IMR-90 (cell line): ENCODE data around the gene ATP9B. TPM values are rescaled to one million over a fixed set of nuclear protein-coding genes. Genes with fewer than 3 reads are reported as not detected.

Experiments used
- ATAC-seq: fragments of 200-7000 bp; cut with Tn5 transposase; 2 replicates; pipeline ENCODE4 v1.9.1; 2020; ENCODE audit warnings: low read depth, mild to moderate bottlenecking, moderate library complexity
- BruUV-seq: library from RNA; stranded (reverse); fragments of 400-500 nt; replicated peaks from 2 replicates; lab custom pipeline; 2021; lab: Mats Ljungman, UMichigan
- CTCF ChIA-PET: fragments of 300-600 bp; formaldehyde crosslinking; extraction: SDS; loops from one replicate; lab custom pipeline; 2021; ENCODE audit warnings: antibody characterized with exemption; lab: Yijun Ruan, JAX
- POLR2A ChIA-PET: fragments of 300-600 bp; sonication (Branson Sonifier 250); formaldehyde crosslinking; loops from one replicate; lab custom pipeline; 2022; ENCODE audit warnings: antibody characterized with exemption; ENCODE audit not compliant: unreplicated experiment; lab: Charles Lee
- DNase-seq: peaks from one replicate; pipeline ENCODE4 v3.0.0; 2013
- H2AFZ ChIP-seq: replicated peaks from 2 replicates; pipeline ENCODE3; 2013; ENCODE audit warnings: low read length, mild to moderate bottlenecking; ENCODE audit not compliant: poor library complexity
- H2AK5ac ChIP-seq: 2 replicates; pipeline ENCODE4 v1.6.1; 2013; ENCODE audit warnings: low read depth, low read length, inconsistent platforms
- H2AK9ac ChIP-seq: replicated peaks from 2 replicates; pipeline ENCODE3; 2013; ENCODE audit warnings: mild to moderate bottlenecking, low read depth, low read length, moderate library complexity; ENCODE audit not compliant: poor library complexity
- H2BK120ac ChIP-seq: 2 replicates; pipeline ENCODE4 v1.6.1; 2013; ENCODE audit warnings: low read depth, low read length, inconsistent platforms
- H2BK15ac ChIP-seq: 3 replicates; pipeline ENCODE4 v1.6.1; 2013; ENCODE audit warnings: low read depth, low read length, inconsistent platforms
- H2BK20ac ChIP-seq: 2 replicates; pipeline ENCODE4 v1.6.1; 2013; ENCODE audit warnings: low read depth, mild to moderate bottlenecking, inconsistent platforms, low read length, moderate library complexity
- H2BK5ac ChIP-seq: 2 replicates; pipeline ENCODE4 v1.6.1; 2013; ENCODE audit warnings: mild to moderate bottlenecking, low read depth, low read length, inconsistent platforms; ENCODE audit not compliant: poor library complexity, severe bottlenecking
- H3K14ac ChIP-seq: replicated peaks from 2 replicates; pipeline ENCODE4 v1.6.1; 2013; ENCODE audit warnings: low read depth, low read length, inconsistent platforms
- H3K18ac ChIP-seq: 2 replicates; pipeline ENCODE4 v1.6.1; 2013; ENCODE audit warnings: low read depth, low read length, control low read depth
- H3K23ac ChIP-seq: 2 replicates; pipeline ENCODE4 v1.6.1; 2013; ENCODE audit warnings: low read depth, low read length, inconsistent platforms
- H3K27ac ChIP-seq: 2 replicates; pipeline ENCODE4 v1.5.1; 2013; ENCODE audit warnings: mild to moderate bottlenecking, control low read depth, low read length; ENCODE audit not compliant: insufficient read depth
- H3K27me3 ChIP-seq: 2 replicates; pipeline ENCODE4 v1.6.1; 2013; ENCODE audit warnings: low read length; ENCODE audit not compliant: control insufficient read depth, insufficient read depth
- H3K36me3 ChIP-seq: 2 replicates; pipeline ENCODE4 v1.6.1; 2013; ENCODE audit warnings: low read length, mixed read lengths; ENCODE audit not compliant: control insufficient read depth, insufficient read depth
- H3K4ac ChIP-seq: 2 replicates; pipeline ENCODE4 v1.6.1; 2013; ENCODE audit warnings: low read depth, low read length, inconsistent platforms
- H3K4me1 ChIP-seq: 2 replicates; pipeline ENCODE4 v1.6.1; 2013; ENCODE audit warnings: low read length, mixed read lengths; ENCODE audit not compliant: control insufficient read depth, insufficient read depth
- H3K4me2 ChIP-seq: 2 replicates; pipeline ENCODE4 v1.6.1; 2013; ENCODE audit warnings: low read depth, mild to moderate bottlenecking, control low read depth, low read length, moderate library complexity
- H3K4me3 ChIP-seq: 2 replicates; pipeline ENCODE4 v1.5.1; 2013; ENCODE audit warnings: low read depth, mild to moderate bottlenecking, control low read depth, low read length, moderate library complexity; ENCODE audit not compliant: insufficient read depth
- H3K56ac ChIP-seq: 2 replicates; pipeline ENCODE4 v1.6.1; 2013; ENCODE audit warnings: low read length, inconsistent platforms; ENCODE audit not compliant: insufficient read depth; ENCODE audit errors: extremely low read depth
- H3K79me1 ChIP-seq, 2 experiments: 2 replicates each; pipeline ENCODE4 v1.6.1; 2013; ENCODE audit warnings: low read length in 2 of 2, inconsistent platforms in 1 of 2, low read depth in 1 of 2
- H3K9ac ChIP-seq: 2 replicates; pipeline ENCODE4 v1.6.1; 2013; ENCODE audit warnings: low read depth, low read length, control low read depth
- H3K9me1 ChIP-seq: 2 replicates; pipeline ENCODE4 v1.6.1; 2013; ENCODE audit warnings: low read length, inconsistent platforms; ENCODE audit not compliant: insufficient read depth
- H3K9me3 ChIP-seq: 2 replicates; pipeline ENCODE4 v1.6.1; 2013; ENCODE audit warnings: low read length; ENCODE audit not compliant: control insufficient read depth, insufficient read depth
- H4K20me1 ChIP-seq: 2 replicates; pipeline ENCODE4 v1.6.1; 2013; ENCODE audit warnings: low read length, inconsistent platforms; ENCODE audit not compliant: insufficient read depth
- H4K5ac ChIP-seq: 2 replicates; pipeline ENCODE4 v1.6.1; 2013; ENCODE audit warnings: mild to moderate bottlenecking, low read depth, low read length, control low read depth
- H4K8ac ChIP-seq, 2 experiments: 2 replicates each; pipeline ENCODE4 v1.6.1; 2013; ENCODE audit warnings: low read depth in 2 of 2, low read length in 2 of 2, control low read depth in 1 of 2, inconsistent platforms in 1 of 2
- H4K91ac ChIP-seq: 2 replicates; pipeline ENCODE4 v1.6.1; 2013; ENCODE audit warnings: low read depth, low read length, inconsistent platforms; ENCODE audit not compliant: insufficient read depth
- BHLHE40 ChIP-seq: fragments of 150-350 bp; IDR thresholded peaks from 2 replicates; pipeline ENCODE4 v1.6.1; 2016; ENCODE audit warnings: mild to moderate bottlenecking, low read depth, low read length
- FOS ChIP-seq: fragments of 150-350 bp; IDR thresholded peaks from 2 replicates; pipeline ENCODE4 v1.6.1; 2016; ENCODE audit warnings: low read depth, low read length
- MAFK ChIP-seq: IDR thresholded peaks from 2 replicates; pipeline ENCODE4 v1.6.1; 2012; ENCODE audit warnings: low read depth, low read length, improper control_type of control experiment
- RCOR1 ChIP-seq: IDR thresholded peaks from 2 replicates; pipeline ENCODE4 v1.6.1; 2012; ENCODE audit warnings: mild to moderate bottlenecking, low read length, improper control_type of control experiment; ENCODE audit not compliant: insufficient replicate concordance
- SMC3 ChIP-seq: fragments of 150-350 bp; IDR thresholded peaks from 2 replicates; pipeline ENCODE4 v1.6.1; 2016; ENCODE audit warnings: low read depth, mild to moderate bottlenecking, antibody characterized with exemption, low read length, moderate library complexity
- WGBS, 2 experiments: methylation state at CpG; one replicate each; pipeline versions ENCODE4 v1.1.5 to v1.1.7; 2013; ENCODE audit warnings: missing lambda C conversion rate in 2 of 2; ENCODE audit not compliant: insufficient read length in 1 of 2; ENCODE audit errors: extremely low coverage in 2 of 2; 5-methylcytosine and 5-hydroxymethylcytosine counted together
- dilution Hi-C: fragments of 300-500 bp; cut with HindIII; formaldehyde crosslinking; loops from one replicate; pipeline ENCODE4 v1.14.3; 2018; ENCODE audit warnings: low sequenced_read_pairs; ENCODE audit not compliant: unreplicated experiment
- in situ Hi-C: fragments of 300-500 bp; cut with MboI; formaldehyde crosslinking; loops from 3 replicates; pipeline ENCODE4 v1.14.3; 2019; ENCODE audit warnings: low sequenced_read_pairs, inconsistent platforms, mixed read lengths
- intact Hi-C: fragments of 100-400 bp; cut with micrococcal nuclease; formaldehyde crosslinking; loops from 2 replicates; pipeline ENCODE4 v1.10.0; 2022
- polyA plus RNA-seq, 3 experiments: library from polyadenylated mRNA; depleted of rRNA; stranded (reverse); fragments of >200 nt; gene quantifications; 2 replicates each; pipeline ENCODE4 v1.2.3, GENCODE V29; 2012; ENCODE audit warnings: low replicate concordance in 1 of 3
- total RNA-seq: library from RNA; depleted of rRNA; stranded (reverse); fragments of >200 nt; gene quantifications from 2 replicates; pipeline ENCODE4 v1.2.3, GENCODE V29; 2012
- TF ChIP-seq, protein P1 (sequence below): fragments of 150-350 bp; IDR thresholded peaks from 2 replicates; pipeline ENCODE4 v1.6.1; 2016; ENCODE audit warnings: low read depth, mild to moderate bottlenecking, low read length, moderate library complexity, borderline replicate concordance

ATP9B gene
- total and polyA plus RNA-seq, 2 of the 4 experiments (the other 2 are of a cell fraction): 11.0 to 11.5 TPM

DNA sequence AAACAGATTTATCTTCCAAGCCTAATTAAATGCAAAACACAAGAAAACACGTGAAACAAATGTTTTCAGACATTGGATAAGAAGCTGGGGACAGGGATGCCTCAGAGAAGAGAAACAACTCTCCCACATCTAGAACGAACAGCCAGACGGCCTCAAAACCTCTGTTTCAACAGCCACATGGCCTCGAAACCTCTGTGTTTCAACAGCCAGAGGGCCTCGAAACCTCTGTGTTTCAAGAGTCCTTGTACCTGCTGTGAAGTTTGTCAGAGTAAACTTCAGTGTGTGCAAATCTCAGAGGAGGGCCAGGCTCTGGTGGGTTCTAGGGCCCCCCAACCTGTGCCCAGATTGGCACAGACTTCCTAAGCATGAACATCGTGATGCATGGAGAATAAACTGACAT, 283.2 kb downstream of the ATP9B start:
- Histone ChIP-seq H2AFZ (no peak overlapping the region), H2AK5ac (no peak overlapping the region), H3K79me1 (no peaks in the 10 kb centered on the region), H2BK20ac (no peak overlapping the region), H2AK9ac (no peak overlapping the region), H4K91ac (no peak overlapping the region), H2BK120ac (no peak overlapping the region), H3K4ac (no peak overlapping the region), H3K9me3 (no peaks in the 10 kb centered on the region), H3K27me3 (no peaks in the 10 kb centered on the region), H3K27ac (no peak overlapping the region), H4K5ac (no peak overlapping the region), H3K56ac (no peak overlapping the region), H3K36me3 (peaks cover 10% of the 10 kb centered on the region), H2BK15ac (no peak overlapping the region), H3K4me3 (no peak overlapping the region), H3K9ac (no peak overlapping the region), H3K4me1 (0 out of 2 replicates have a peak, but pooled peaks cover 3% of the 10 kb centered on the region), H3K18ac (no peak overlapping the region), H3K9me1 (no peaks in the 10 kb centered on the region), H4K20me1 (no peaks in the 10 kb centered on the region), H2BK5ac (no peak overlapping the region), H3K14ac (no peak overlapping the region), H3K4me2 (no peak overlapping the region), H3K23ac (no peak overlapping the region), H4K8ac (no peak overlapping the region)
- CTCF ChIA-PET: no interaction called here
- dilution Hi-C loops: no loop called here
- in situ Hi-C loops: no loop called here
- POLR2A ChIA-PET: no interaction called here
- 100% methylated on average over 2 of the region's 6 CpGs; no CpG with 5 or more reads in 1 of the 2 experiments for WGBS, 2 experiments
- intact Hi-C loops: no loop called here
- DNase-seq (no peak), ATAC-seq (no peak)
- BruUV-seq: no TSS peak
- TF ChIP-seq FOS (no peak), MAFK (no peak), SMC3 (no peak), BHLHE40 (no peak), RCOR1 (no peak)
- TF ChIP-seq, protein P1, sequence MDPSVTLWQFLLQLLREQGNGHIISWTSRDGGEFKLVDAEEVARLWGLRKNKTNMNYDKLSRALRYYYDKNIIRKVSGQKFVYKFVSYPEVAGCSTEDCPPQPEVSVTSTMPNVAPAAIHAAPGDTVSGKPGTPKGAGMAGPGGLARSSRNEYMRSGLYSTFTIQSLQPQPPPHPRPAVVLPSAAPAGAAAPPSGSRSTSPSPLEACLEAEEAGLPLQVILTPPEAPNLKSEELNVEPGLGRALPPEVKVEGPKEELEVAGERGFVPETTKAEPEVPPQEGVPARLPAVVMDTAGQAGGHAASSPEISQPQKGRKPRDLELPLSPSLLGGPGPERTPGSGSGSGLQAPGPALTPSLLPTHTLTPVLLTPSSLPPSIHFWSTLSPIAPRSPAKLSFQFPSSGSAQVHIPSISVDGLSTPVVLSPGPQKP: no peak
